ENCODE data around the gene AP5B1. TPM values are rescaled to one million over a fixed set of nuclear protein-coding genes. Genes with fewer than 3 reads are reported as not detected.

Gene AP5B1
- total and polyA plus RNA-seq, 9 of the 15 experiments (the other 6 are each of a cell fraction or from before 2014, with no cell fraction given), result 0.51 to 24.2 (median 5.1) TPM

DNA sequence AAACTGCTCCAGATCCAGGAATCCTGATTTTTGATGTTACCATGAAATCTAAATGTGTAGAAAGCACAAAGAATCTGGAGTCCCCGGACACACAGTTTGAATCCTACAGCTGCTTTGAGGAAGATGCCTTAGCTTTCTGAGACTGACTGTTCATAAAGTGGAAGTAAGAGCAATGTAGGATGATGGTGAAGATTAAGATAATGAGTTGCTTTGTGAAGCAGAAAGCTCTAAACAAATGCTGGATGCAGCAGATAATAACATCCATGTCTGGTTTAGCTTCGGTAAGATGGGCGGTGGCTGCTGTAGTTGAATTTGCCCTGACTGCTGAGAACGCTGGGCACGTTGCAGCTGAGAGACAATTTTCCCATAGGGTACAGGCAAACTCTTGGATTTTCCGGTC is 26.2 kb upstream of the AP5B1 start (continued):
- TF ChIP-seq TEAD4 (IDR thresholded peaks at IDR 0.05; ENCODE audit: low read length) (peak; percentile 68; the same call in 1 of the 2 replicates), TEAD4 (CRISPR knock-in tag; IDR thresholded peaks at IDR 0.05; ENCODE audit: borderline replicate concordance) (no peak), DNMT1 (IDR thresholded peaks at IDR 0.05) (no peak), SMARCA4 (IDR thresholded peaks at IDR 0.05) (peak; percentile 43; the same call in 1 of the 2 replicates), U2AF1 (optimal IDR thresholded peaks at IDR 0.05; ENCODE audit: low read depth, low read length) (no peak), SMAD3 (CRISPR knock-in tag; conservative IDR thresholded peaks at IDR 0.05) (no peak), ZNF175 (CRISPR knock-in tag; IDR thresholded peaks at IDR 0.05; ENCODE audit: low read depth) (no peak), DLX4 (CRISPR knock-in tag; IDR thresholded peaks at IDR 0.05) (no peak), CEBPB (tag; IDR thresholded peaks at IDR 0.05) (no peak; the same call in 1 of the 2 replicates), TFAM (CRISPR knock-in tag; conservative IDR thresholded peaks at IDR 0.05) (no peak)
- TF ChIP-seq, protein P1, sequence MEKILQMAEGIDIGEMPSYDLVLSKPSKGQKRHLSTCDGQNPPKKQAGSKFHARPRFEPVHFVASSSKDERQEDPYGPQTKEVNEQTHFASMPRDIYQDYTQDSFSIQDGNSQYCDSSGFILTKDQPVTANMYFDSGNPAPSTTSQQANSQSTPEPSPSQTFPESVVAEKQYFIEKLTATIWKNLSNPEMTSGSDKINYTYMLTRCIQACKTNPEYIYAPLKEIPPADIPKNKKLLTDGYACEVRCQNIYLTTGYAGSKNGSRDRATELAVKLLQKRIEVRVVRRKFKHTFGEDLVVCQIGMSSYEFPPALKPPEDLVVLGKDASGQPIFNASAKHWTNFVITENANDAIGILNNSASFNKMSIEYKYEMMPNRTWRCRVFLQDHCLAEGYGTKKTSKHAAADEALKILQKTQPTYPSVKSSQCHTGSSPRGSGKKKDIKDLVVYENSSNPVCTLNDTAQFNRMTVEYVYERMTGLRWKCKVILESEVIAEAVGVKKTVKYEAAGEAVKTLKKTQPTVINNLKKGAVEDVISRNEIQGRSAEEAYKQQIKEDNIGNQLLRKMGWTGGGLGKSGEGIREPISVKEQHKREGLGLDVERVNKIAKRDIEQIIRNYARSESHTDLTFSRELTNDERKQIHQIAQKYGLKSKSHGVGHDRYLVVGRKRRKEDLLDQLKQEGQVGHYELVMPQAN (IDR thresholded peaks at IDR 0.05; ENCODE audit: borderline replicate concordance), result no peak
